ENCODE data around the gene CCDC171.

CCDC171 gene

DNA sequence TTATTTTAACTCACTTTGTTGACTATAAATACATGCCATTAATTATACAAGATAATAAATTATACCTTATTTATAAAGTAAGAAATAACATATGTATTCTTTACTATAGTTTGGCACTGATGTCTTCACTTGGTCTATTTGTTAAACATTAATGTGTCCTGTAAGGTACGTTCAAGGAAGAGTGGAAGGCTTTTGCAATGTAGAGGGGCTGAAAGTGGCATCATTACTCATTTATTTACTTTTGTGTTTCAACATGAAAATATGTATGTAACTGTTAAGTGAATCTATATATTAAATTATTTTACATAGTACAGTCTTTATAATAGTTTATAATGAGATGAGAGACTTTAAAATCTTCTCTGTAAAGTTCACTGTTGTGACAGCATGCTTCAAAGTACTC, 348.7 kb downstream of the CCDC171 start:
- DNase-seq, result no peak

GRCh38 chr9:15909297-15909696, 356.5 kb downstream of the CCDC171 start:
- DNase-seq, result no peak

DNA sequence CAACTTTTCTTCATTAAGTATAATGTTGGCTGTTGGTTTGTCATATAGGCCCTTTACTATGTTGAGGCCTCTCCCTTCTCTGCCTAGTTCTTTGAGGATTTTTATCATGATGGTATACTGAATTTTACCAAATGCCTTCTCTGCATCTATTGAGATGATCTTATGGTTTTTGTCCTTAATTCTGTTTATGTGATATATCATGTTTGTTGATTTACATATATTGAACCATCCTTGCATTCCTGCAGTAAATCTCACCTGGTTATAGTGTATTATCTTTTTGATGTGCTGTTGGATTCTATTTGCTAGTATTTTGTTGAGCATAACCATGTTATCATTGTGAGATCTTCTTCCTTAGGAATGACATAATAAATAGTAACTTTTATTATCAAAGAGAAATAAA, 362.9 kb downstream of the CCDC171 start:
- DNase-seq, result no peak

DNA sequence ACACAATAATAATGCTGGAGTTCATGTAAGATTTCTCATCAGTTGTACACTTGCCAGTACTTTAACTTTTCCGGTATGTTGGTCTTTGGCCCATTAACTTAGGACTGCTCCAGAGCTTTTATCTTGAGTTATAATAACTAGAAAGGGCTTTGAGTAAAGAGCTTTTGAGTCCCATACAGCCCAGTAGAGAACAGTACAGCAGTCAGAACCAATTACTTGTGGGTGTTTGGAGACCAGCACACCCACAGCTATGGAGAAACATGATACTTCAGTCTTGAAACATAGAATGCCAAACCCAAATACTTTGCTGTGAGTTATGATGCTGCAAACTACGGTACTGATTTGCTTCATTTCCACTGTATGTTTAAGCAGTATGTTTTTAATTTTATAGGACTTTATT, 374.3 kb downstream of the CCDC171 start:
- DNase-seq, result no peak

DNA sequence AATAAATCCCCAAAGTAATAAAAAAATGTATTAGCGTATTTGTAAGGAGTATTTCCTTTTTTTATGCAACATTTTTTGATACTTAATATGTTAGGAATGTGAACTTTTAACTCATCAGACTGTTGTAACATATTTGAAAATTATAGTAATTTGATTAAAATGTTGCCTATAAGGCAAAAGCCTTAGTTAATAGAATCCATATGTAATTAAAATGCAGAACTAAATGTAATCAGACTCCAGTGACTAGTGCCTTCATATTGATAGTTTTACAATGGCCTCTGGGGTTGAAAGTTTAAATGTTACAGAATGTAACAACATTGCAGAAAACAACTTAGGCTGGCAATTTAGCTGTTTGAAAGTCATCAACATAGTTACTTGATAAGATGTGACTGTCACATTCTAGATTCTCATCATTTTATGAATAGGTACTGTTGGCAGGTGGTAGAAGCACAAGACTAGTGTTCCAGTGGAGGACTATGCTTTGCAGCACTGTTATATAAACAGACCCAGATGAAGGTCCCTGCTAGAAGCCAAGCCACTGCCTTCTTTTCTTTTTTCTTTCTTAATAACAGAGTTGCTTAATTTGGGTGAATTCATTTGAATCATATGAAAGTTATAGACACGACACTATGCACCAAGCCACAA, 382.9 kb downstream of the CCDC171 start:
- no peak for DNase-seq

GRCh38 chr9:15936306-15936921, 383.6 kb downstream of the CCDC171 start:
- no peak for DNase-seq

- DNase-seq, result no peak
Measured at GRCh38 chr9:15942831-15943424, 390.1 kb downstream of the CCDC171 start.

- DNase-seq, result no peak
Measured at GRCh38 chr9:15944341-15944740, 391.5 kb downstream of the CCDC171 start.

DNA sequence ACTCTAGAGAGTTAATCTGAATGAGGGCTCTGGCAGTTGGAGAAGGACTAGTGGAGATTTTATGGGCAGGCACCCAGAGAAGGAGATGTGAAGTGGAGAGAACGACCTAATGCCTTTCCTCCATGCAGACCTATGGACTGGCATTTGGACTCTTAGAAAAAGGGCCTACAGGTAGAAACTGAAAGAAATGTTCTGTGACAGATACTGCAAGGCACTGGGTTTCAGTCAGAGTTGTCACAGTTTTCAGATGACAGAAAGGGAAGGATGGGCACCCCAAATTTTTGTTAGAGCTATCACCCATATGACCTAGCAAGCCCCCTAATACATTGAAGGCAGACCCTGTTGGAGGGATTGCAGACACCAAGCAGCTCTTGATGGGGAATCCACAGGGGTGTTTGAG, 406.8 kb downstream of the CCDC171 start:
- no peak for DNase-seq

- DNase-seq, result no peak
Measured at GRCh38 chr9:15961217-15961616, 408.4 kb downstream of the CCDC171 start.

- DNase-seq, result no peak
Measured at GRCh38 chr9:15965246-15965745, 412.5 kb downstream of the CCDC171 start.

DNA sequence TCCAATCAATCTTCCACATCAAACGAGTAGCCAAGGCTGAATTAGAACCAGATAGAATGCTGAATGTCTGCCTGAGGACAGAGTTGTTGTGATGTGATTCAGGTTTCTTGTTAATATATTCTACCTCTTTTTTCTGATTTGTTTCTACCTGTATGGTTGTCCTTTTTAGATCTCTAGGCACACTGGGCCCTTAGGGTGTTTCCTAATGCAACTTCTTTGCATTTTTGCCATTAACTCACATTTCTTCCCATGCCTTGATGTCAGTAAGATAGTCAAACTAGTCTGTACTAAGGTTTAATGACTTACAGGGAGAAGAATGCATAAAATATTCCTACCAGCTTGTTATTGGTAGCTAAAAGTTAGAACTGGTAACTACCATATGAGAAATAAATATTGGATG, 413.6 kb downstream of the CCDC171 start:
- DNase-seq, result no peak

DNA sequence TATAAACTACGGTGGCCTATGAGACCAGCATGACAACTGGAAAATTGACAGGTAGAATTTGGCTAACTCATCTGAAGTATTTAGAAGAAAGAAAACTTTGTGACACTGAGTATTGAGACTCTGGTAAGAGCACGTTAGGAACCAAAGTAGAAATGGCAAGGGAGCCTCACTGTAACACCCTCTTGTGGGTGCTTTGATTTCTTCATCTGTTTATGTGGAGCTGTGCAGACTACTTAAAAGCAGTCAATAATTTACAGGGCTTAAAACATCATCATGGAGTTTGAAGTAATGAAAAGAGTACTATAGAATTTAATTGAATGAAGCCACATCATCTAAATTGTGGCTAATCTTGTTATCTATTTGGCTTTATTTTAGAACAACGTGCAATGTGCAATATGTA, 414.2 kb downstream of the CCDC171 start:
- no peak for DNase-seq

DNA sequence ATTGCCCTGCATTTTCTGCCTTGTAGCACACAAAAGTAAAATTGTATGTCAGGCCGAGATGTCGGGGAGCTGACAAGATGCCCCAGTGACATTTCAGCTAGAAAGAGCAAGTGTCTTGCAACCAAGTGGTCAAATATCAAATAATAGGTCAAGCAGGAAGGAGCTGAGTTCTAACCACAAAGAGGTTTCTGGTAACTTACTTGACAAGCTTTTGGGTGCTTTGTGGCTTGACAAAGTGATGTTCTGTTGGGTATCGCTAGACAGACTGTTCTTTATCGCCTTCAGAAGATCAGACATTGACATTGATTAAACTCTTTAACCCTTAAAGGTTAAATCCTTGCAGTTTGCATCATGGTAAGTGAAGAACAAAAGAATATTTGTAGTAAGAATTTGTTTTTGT, 419.9 kb downstream of the CCDC171 start:
- no peak for DNase-seq

DNA sequence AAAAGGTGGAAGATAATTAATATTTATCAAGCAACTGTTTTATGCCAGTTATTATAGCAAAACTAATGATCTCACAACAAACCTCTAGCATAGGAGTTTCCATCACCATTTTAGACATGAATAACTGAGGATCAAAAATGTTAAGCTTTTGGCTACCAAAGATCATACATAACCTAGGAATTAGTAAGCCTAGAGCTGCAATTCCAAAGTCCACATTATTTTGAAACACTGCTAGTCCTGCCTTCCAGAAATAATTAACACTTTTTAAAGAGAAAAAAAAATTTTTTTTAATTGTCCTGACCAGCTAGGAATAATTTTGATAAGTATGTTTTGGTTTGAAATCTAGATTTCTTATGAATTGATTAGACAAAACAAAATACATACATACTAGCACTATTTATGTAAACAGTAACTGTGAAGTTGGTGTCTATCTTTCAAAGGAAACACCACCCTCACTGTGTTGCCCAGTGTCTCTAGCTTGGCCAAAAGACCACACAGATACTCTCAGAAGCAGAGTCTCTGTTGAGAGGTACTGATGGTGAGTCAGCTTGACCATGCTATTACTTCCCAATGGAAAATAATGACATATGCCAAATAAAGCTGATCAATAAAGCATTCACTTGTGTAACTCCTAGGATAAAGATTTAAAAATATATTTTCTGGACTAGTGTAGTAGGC, 422.4 kb downstream of the CCDC171 start:
- DNase-seq, result no peak

DNA sequence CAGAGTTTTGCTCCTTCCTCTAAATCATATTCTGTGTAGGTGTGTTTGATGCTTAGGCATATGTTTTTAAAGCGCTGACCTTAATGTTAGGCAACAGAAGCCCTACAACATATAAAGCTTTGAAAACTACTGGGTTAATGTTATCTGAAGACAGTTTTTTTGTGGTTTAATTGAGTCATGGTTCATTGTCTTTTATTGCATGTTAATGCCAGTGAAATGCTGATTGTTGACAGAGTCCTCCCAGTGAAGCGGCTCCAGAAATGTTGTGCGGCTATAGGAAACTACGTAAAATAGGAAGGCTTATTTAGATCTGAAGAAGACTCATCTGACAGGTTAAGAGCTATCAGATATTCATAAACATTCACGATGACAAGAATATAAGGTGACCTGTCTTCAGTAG, 424.6 kb downstream of the CCDC171 start:
- no peak for DNase-seq

GRCh38 chr9:15982182-15982581, 429.3 kb downstream of the CCDC171 start:
- DNase-seq, result no peak

GRCh38 chr9:15999422-16000339, 446.8 kb downstream of the CCDC171 start:
- DNase-seq, result no peak

DNA sequence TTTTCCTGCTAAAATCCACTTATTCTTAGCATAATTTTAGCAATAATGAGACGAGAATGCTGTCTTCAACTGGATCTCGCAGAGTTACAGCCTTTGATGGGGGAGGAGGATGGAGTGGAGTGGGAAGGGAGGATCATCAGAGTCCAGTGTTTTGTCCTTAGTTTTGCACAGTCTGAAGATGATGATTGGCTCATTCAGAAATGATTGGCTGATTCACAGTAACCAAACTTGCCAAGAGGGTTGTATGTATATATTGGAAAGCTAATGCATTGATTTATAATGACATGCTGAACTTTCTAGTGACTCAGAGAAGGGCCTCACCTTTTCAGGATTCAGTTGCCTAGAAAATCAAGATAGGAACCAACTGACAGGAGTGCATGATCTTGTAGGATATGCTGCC, 448.0 kb downstream of the CCDC171 start:
- DNase-seq, result no peak

DNA sequence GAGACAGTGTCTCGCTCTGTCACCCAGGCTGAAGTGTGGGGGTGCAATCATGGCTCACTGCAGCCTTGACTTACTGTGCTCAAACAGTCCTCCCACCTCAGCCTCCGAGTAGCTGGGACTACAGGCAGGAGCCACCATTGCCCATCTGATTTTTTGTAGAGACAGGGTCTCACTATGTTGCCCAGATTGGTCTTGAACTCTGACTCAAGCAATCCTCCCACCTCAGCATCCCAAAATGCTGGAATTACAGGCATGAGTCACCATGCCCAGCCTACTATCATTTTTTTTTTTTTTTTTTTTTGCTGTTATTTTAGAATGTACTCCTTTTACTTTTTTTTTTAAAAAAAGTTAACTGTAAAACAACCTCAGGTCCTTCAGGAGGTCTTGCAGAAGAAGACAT, 449.0 kb downstream of the CCDC171 start:
- DNase-seq, result no peak

DNA sequence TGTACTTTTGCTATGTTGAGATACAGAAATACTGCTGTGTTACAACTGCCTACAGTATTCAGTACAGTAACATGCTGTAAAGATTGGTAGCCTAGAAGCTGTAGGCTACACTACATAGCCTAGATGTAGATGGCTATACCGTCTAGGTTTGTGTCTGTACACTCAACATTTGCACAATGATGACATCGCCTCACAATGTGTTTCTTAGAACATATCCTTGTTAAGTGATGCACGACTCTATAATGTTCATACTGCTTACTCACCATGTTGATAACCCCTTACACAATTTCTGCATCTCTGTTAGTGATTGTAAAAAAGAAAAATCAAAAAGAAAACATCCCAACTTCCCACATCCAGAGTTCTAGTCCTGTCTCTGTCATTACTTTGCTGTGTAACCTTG, 450.0 kb downstream of the CCDC171 start:
- DNase-seq, result no peak

DNA sequence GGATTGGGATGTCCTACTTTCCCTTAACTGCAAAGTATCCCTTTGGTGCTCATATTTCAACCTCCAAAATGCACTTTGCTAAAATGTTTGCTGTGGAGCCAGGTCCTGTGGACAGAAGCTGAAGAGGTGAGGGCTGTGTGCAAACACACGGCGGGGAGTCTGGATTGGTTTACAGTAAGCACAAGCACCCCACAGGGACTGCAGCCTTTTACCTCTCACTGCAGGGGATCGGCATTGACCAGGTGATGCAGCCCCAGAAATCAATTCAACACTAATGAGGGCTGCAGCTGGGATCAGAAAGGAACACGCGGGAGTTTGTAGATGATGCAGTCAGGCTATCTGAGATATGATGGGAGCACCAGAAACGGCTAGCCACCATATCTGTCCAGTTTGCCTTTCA, 450.9 kb downstream of the CCDC171 start:
- no peak for DNase-seq

GRCh38 chr9:16004613-16005012, 451.8 kb downstream of the CCDC171 start:
- DNase-seq, result no peak

Measured in stimulated activated CD4-positive, alpha-beta T cell treated with anti-CD3 and anti-CD28 coated beads, Interleukin-15, amount 100 ng/mL, for 24 hours (primary cell).